GM12872 (cell line): ENCODE measurements around the gene DDAH1.

Source experiments
- CTCF ChIP-seq: IDR thresholded peaks from 3 replicates; pipeline ENCODE4 v1.5.1; 2011; ENCODE audit warnings: low read depth, mild to moderate bottlenecking, low read length, moderate library complexity; ENCODE audit not compliant: insufficient read depth

Gene DDAH1

GRCh38 chr1:85465099-85465785 is at the start of gene DDAH1:
TSS of gene DDAH1 (minus strand) at chr1:85465159. CDS start at chr1:85465045, 114 bp downstream.
- TF ChIP-seq CTCF = no peak

GRCh38 chr1:85504417-85504816 is 39.5 kb upstream of the DDAH1 start:
- no peak for TF ChIP-seq CTCF

GRCh38 chr1:85502625-85503083 is 37.7 kb upstream of the DDAH1 start:
- TF ChIP-seq CTCF = no peak

- no peak for TF ChIP-seq CTCF
Observed at GRCh38 chr1:85502171-85502570, 37.2 kb upstream of the DDAH1 start.

GRCh38 chr1:85501355-85501898 is 36.5 kb upstream of the DDAH1 start:
- no peak for TF ChIP-seq CTCF

GRCh38 chr1:85496941-85497582 is 32.1 kb upstream of the DDAH1 start:
- TF ChIP-seq CTCF = no peak

GRCh38 chr1:85495556-85495955 is 30.6 kb upstream of the DDAH1 start:
- TF ChIP-seq CTCF = no peak
